Measurements from ENCODE around the gene TRIM7. TPM values are rescaled to one million over a fixed set of nuclear protein-coding genes. Genes with fewer than 3 reads are reported as not detected.

The TRIM7 gene
- total and polyA plus RNA-seq, 2 donors (not counting 1 experiment from before 2014, with no cell fraction given), result 1.7 to 7.4 TPM

GRCh38 chr5:181197326-181197951, 7.6 kb downstream of the TRIM7 start:
- H3K4me3 Mint-ChIP-seq, result no peak overlapping the region
- Histone ChIP-seq H4K20me1 (ENCODE audit: control insufficient read depth, insufficient read depth, low read length, poor library complexity, severe bottlenecking) (no peaks in the 10 kb centered on the region), H3K4me2 (replicated peaks; ENCODE audit: low read depth, low read length, poor library complexity, severe bottlenecking) (no peak overlapping the region), H3K27me3 (replicated peaks in 1 of 4; ENCODE audit: control extremely low read depth in 1 of 4, control insufficient read depth in 3 of 4, insufficient read depth in 4 of 4, low read length in 3 of 4) (no peaks in the 10 kb centered on the region), H3K4me3 (ENCODE audit: control extremely low read depth in 1 of 5, extremely low read depth in 1 of 5, insufficient read depth in 1 of 5, low read depth in 2 of 5, low read length in 4 of 5) (no peak overlapping the region), H3K9me3 (ENCODE audit: control extremely low read depth in 1 of 3, control insufficient read depth in 2 of 3, insufficient read depth in 1 of 3, low read length in 2 of 3) (no peaks in the 10 kb centered on the region), H2AFZ (ENCODE audit: insufficient read depth, low read depth, low read length, poor library complexity, severe bottlenecking) (no peak overlapping the region), H3K27ac (ENCODE audit: low read length in 2 of 2) (no peak overlapping the region), H3K4me1 (ENCODE audit: control insufficient read depth in 2 of 2, insufficient read depth in 2 of 2, low read length in 2 of 2) (peaks cover 15% of the 10 kb centered on the region in 2 donors), H3K36me3 (replicated peaks in 1 of 2; ENCODE audit: control extremely low read depth in 1 of 2, control insufficient read depth in 1 of 2, extremely low read depth in 1 of 2, insufficient read depth in 2 of 2, low read length in 1 of 2) (no peaks in the 10 kb centered on the region), H3K79me2 (ENCODE audit: control insufficient read depth, insufficient read depth, low read length) (no peaks in the 10 kb centered on the region), H3K9ac (ENCODE audit: low read length) (no peak overlapping the region)
- H3K27ac Mint-ChIP-seq, result no peak overlapping the region
- 85% methylated on average over 8 of the region's 8 CpGs for WGBS (ENCODE audit: insufficient coverage)
- DNase-seq (no peak), ATAC-seq (ENCODE audit: low read depth) (no peak)
- ChIA-PET CTCF (interaction anchor here (0.8 to 1.0 kb wide), 2 partner anchors 24 to 25 kb away, joined by 3 read pairs; no protein-coding TSS in a partner anchor), POLR2A (interaction anchor here (0.6 to 2.4 kb wide), 3 partner anchors 10 to 90 kb away, joined by 3 to 6 read pairs (median 3); partner anchors contain the start of gene RACK1)
- H3K9me3 Mint-ChIP-seq (ENCODE audit: insufficient read depth), result no peaks in the 10 kb centered on the region
- intact Hi-C loops (cut with micrococcal nuclease), result no loop called here
- H3K27me3 Mint-ChIP-seq, result no peaks in the 10 kb centered on the region
- TF ChIP-seq CTCF (IDR thresholded peaks at IDR 0.05) (no peak), EZH2 (IDR thresholded peaks at IDR 0.05; ENCODE audit: borderline replicate concordance, insufficient read depth, low read depth, low read length, poor library complexity, severe bottlenecking) (no peak)
- peaks cover 30% of the 10 kb centered on the region for H3K4me1 Mint-ChIP-seq

DNA sequence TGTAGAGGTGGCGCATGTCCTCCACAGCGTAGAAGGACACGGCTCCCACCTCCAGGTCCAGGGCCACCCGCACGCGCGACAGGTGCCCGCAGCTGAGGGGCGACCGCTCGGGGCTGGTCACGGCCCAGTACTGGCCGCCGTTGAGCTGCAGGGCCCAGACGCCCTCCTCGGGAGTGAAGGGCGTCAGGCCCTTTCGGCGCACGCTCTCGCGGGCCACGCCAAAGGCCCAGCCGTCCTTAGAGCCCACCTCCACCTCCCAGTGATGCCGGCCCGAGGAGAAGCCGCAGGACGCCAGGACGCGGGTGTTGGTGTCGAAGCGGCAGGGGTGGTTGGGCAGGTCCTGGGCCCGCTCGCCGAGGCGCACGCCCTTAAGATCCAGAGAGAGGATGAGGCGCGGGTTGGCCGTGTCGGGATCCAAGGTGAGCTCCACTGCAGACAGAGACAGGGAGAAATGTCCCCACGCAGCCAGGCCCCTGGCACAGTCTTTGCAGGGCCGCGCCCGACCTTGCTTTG, 9.7 kb downstream of the TRIM7 start:
- intact Hi-C loops (cut with micrococcal nuclease), result no loop called here
- no peak overlapping the region for H3K4me3 Mint-ChIP-seq
- WGBS (ENCODE audit: insufficient coverage), result 90% methylated on average over 45 of the region's 45 CpGs

More for the DNA sequence above, 9.7 kb downstream of the TRIM7 start:
- ChIA-PET CTCF (no interaction called here), POLR2A (no interaction called here)
- TF ChIP-seq EZH2 (IDR thresholded peaks at IDR 0.05; ENCODE audit: borderline replicate concordance, insufficient read depth, low read depth, low read length, poor library complexity, severe bottlenecking) (no peak), CTCF (IDR thresholded peaks at IDR 0.05) (no peak)
- H3K27ac ChIP-seq (ENCODE audit: low read length in 2 of 2), result no peak overlapping the region
- no peaks in the 10 kb centered on the region for H3K79me2 ChIP-seq (ENCODE audit: control insufficient read depth, insufficient read depth, low read length)
- H3K4me1 ChIP-seq (ENCODE audit: control insufficient read depth in 2 of 2, insufficient read depth in 2 of 2, low read length in 2 of 2), result peaks cover 18 to 19% of the 10 kb centered on the region in 2 donors
- no peak for DNase-seq
- H3K4me2 ChIP-seq (replicated peaks; ENCODE audit: low read depth, low read length, poor library complexity, severe bottlenecking), result no peak overlapping the region
- peaks cover 0 to 9% (median 0%) of the 10 kb centered on the region in 3 donors for H3K9me3 ChIP-seq (ENCODE audit: control extremely low read depth in 1 of 3, control insufficient read depth in 2 of 3, insufficient read depth in 1 of 3, low read length in 2 of 3)
- H3K9ac ChIP-seq (ENCODE audit: low read length), result no peak overlapping the region
- no peak overlapping the region for H2AFZ ChIP-seq (ENCODE audit: insufficient read depth, low read depth, low read length, poor library complexity, severe bottlenecking)
- no peak overlapping the region for H3K4me3 ChIP-seq (ENCODE audit: control extremely low read depth in 1 of 5, extremely low read depth in 1 of 5, insufficient read depth in 1 of 5, low read depth in 2 of 5, low read length in 4 of 5)
- no peak overlapping the region for H3K27ac Mint-ChIP-seq
- no peak for ATAC-seq (ENCODE audit: low read depth)
- H3K36me3 ChIP-seq (replicated peaks in 1 of 2; ENCODE audit: control extremely low read depth in 1 of 2, control insufficient read depth in 1 of 2, extremely low read depth in 1 of 2, insufficient read depth in 2 of 2, low read length in 1 of 2), result no peaks in the 10 kb centered on the region
- no peaks in the 10 kb centered on the region for H3K27me3 ChIP-seq (replicated peaks in 1 of 4; ENCODE audit: control extremely low read depth in 1 of 4, control insufficient read depth in 3 of 4, insufficient read depth in 4 of 4, low read length in 3 of 4)
- peaks cover 41% of the 10 kb centered on the region for H3K4me1 Mint-ChIP-seq
- no peaks in the 10 kb centered on the region for H4K20me1 ChIP-seq (ENCODE audit: control insufficient read depth, insufficient read depth, low read length, poor library complexity, severe bottlenecking)
- peaks cover 4% of the 10 kb centered on the region for H3K27me3 Mint-ChIP-seq
- H3K9me3 Mint-ChIP-seq (ENCODE audit: insufficient read depth), result no peaks in the 10 kb centered on the region
